Caki2 (cell line): ENCODE measurements around the gene PARD6A. TPM values are rescaled to one million over a fixed set of nuclear protein-coding genes. Genes with fewer than 3 reads are reported as not detected.
"Not testable (repeated sequence)": the region's sequence is repeated elsewhere in the genome, so short reads cannot be mapped to it uniquely, and the experiment has no call there.

Source experiments
- DNase-seq: peaks from one replicate; pipeline ENCODE4 v3.0.0-alpha.2; 2015; ENCODE audit warnings: low read depth
- in situ Hi-C: cut with HindIII; loops from 2 replicates; pipeline ENCODE4 v1.10.0; 2016; ENCODE audit warnings: low sequenced_read_pairs, low pct_unique_long_range_greater_than_20kb, mixed read lengths
- total RNA-seq: library from RNA; depleted of rRNA; stranded (reverse); fragments of >200 nt; shearing (Covaris generic); gene quantifications from 2 replicates; pipeline ENCODE4 v1.2.3, GENCODE V29; 2014; ENCODE audit warnings: low replicate concordance

Gene PARD6A
- total RNA-seq, 1 experiment from 2014 or later: 5.3 TPM

- in situ Hi-C loops: no loop called here
Measured at GRCh38 chr16:67676939-67677338, 16.2 kb downstream of the PARD6A start.

DNA sequence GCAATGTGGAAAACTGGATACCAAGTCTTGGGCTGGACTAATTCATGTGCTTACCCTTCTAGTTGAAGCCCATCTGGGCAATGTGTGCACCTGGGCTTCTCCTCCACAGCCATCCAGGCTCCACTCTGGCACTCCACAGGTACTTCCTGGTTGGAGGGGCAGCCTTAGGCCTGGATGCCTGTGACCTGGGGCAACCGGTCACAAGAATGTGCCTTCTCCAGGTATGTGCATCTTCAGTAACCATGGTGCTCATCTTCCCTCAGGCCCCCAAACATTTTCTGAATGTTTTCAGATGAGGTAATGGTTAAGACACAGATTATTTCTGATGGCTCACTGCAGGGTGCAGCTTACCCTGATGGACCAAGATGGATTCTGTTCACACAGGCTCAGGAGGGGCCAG is 17.0 kb downstream of the PARD6A start:
- in situ Hi-C loops: no loop called here
- DNase-seq: no peak

More at GRCh38 chr16:67676939-67677338, 16.2 kb downstream of the PARD6A start:
- no peak for DNase-seq

DNA sequence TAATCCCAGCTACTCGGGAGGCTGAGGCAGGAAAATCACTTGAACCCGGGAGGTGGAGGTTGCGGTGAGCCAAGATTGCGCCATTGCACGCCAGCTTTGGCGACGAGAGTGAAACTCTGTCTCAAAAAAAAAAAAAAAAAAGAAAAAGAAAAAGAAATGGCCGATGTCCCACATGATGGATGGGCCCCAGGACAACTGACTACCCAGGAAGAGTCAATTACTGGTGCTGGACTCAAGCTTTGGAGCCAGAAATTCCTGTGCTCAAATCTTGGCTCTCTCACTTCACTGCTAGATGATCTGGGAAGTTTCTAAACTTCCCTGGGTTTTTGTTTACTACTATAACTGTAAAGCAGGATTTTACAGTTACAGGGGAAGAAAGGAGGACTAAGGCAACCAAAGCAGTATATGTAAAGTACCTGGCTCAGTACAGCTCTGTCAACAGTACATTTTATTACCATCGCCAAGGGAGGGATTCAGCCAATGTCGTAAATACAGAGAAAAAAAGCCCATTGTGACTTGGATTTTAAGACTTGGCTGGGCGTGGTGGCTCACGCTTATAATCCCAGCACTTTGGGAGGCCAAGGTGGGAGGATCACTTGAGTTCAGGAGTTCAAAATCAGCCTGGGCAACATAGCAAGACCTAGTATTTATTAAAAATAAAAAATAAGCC is 17.7 kb downstream of the PARD6A start:
- no peak for DNase-seq
- in situ Hi-C loops: no loop called here

- DNase-seq: no peak
- in situ Hi-C loops: no loop called here
Measured at GRCh38 chr16:67679935-67680897, 19.5 kb downstream of the PARD6A start.

- in situ Hi-C loops: no loop called here
- no peak for DNase-seq
Measured at GRCh38 chr16:67683767-67684166, 23.0 kb downstream of the PARD6A start.

GRCh38 chr16:67685388-67686112 is 24.8 kb downstream of the PARD6A start:
- DNase-seq: peak; percentile 14
- in situ Hi-C loops: no loop called here

DNA sequence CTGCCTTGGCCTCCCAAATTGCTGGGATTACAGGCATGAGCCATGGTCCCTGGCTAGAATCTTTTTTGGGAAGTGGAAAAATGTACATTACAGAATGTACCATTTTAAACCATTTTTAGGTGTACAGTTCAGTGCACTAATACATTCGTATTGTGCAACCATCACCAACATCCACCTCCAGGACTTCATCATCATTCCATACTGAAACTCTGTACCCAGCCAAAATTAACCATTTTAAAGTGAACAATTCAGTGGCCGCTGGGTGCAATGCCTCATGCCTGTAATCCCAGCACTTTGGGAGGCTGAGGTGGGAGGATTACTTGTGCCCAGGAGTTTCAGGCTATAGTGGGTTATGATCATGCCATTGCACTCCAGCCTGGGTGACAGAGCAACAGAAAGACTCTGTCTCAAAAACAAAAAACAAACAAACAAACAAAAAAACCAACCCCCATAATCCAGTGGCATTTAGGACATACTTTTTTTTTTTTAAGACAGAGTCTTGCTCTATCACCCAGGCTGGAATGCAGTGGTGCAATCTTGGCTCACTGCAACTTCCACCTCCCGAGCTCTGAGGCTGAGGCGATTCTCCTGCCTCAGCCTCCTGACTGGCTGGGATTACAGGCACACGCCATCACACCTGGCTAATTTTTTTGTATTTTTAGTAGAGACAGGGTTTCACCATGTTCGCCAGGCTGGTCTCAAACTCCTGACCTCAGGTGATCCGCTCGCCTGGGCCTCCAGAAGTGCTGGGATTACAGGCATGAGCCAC is 32.9 kb downstream of the PARD6A start:
- DNase-seq, in situ Hi-C loops: not testable (repeated sequence)

DNA sequence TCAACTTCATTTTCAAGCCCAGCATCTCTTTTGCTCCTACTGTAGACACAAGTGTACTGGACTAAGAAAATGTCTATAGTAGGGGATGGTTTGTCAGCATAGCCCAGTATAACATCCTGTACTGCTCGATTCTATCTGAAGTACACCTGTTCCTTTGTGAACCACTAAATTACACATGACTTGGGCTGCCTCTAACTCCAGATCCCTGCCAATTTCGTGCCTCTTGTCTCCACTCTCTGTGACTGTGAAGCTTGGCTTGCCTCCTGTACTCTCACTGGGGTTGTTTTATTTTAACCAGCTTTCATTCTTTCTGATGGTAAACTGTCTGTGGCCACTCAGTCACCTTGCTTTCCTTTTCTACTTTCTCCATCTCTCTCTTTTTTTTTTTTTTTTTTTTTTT is 33.9 kb downstream of the PARD6A start:
- in situ Hi-C loops: no loop called here
- no peak for DNase-seq

- in situ Hi-C loops: no loop called here
Measured at GRCh38 chr16:67697422-67698185, 36.8 kb downstream of the PARD6A start.

GRCh38 chr16:67699265-67699664 is 38.5 kb downstream of the PARD6A start:
- in situ Hi-C loops: no loop called here
- no peak for DNase-seq

More at GRCh38 chr16:67697422-67698185, 36.8 kb downstream of the PARD6A start:
- DNase-seq: no peak

DNA sequence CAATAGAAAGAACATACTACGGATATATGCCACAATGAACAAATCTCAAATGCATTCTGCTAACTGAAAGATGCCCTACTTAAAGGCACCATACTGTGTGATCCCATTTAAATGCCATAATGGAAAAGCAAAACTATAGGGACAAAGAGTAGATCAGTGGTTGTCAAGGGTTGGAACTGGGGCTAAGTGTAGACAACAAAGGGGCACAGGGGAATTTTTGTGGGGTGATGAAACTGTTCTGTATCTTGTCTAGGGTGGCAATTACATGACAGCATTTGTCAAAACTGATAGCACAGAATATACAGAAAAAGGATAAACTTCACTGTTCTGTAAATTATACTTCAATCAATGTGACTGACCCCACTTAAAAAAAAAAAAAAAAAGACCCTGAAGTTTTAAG is 40.7 kb downstream of the PARD6A start:
- in situ Hi-C loops: no loop called here
- no peak for DNase-seq

- in situ Hi-C loops: no loop called here
- no peak for DNase-seq
Measured at GRCh38 chr16:67702130-67702529, 41.4 kb downstream of the PARD6A start.

DNA sequence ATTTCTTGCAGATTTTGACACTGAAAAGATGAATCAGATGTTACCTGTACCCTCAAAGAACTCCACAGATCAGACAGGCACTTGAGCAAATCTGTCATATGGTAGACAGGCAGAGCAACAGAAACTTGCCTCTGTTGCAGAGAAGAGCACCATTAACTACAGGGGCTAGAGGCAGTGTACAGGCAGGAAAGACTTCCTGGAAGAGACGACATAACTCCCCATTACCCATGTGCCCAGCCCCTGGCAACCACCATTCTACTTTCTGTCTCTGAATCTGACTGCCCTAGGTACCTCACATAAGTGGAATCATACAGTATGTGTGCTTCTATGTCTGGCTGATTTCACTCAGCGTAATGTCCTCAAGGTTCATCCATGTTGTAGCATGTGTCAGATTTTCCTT is 42.9 kb downstream of the PARD6A start:
- DNase-seq: no peak
- in situ Hi-C loops: no loop called here

DNA sequence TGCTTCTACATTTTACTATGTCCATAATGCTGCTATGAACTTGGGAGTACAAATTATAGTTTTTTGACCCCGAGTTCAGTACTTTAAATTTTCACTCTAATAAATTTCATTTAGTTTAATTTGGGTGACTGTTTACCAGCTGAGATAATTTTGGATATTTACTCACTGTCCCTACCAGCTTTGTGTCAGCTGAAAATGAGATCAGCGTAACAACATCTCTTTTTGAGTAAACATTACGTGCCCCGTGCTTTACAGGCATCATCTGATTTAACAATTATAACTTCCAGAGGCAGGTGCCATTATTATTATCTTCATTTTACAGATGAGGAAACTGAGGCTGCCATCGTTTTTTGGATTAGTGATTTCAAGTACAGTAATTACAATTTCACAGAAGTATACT is 43.4 kb downstream of the PARD6A start:
- DNase-seq: no peak
- in situ Hi-C loops: no loop called here

- in situ Hi-C loops: no loop called here
- no peak for DNase-seq
Measured at GRCh38 chr16:67707210-67707609, 46.5 kb downstream of the PARD6A start.

- no peak for DNase-seq
Measured at GRCh38 chr16:67707790-67708189, 47.0 kb downstream of the PARD6A start.

GRCh38 chr16:67708368-67708771 is 47.6 kb downstream of the PARD6A start:
- in situ Hi-C loops: no loop called here
- DNase-seq: no peak

More at GRCh38 chr16:67707790-67708189, 47.0 kb downstream of the PARD6A start:
- in situ Hi-C loops: no loop called here
